Measurements from ENCODE around the gene MTREX. TPM values are rescaled to one million over a fixed set of nuclear protein-coding genes. Genes with fewer than 3 reads are reported as not detected.

Gene MTREX
- total and polyA plus RNA-seq, 2 of the 8 experiments (the other 6 are each of a cell fraction or from before 2014, with no cell fraction given), result 16.0 to 130 TPM

DNA sequence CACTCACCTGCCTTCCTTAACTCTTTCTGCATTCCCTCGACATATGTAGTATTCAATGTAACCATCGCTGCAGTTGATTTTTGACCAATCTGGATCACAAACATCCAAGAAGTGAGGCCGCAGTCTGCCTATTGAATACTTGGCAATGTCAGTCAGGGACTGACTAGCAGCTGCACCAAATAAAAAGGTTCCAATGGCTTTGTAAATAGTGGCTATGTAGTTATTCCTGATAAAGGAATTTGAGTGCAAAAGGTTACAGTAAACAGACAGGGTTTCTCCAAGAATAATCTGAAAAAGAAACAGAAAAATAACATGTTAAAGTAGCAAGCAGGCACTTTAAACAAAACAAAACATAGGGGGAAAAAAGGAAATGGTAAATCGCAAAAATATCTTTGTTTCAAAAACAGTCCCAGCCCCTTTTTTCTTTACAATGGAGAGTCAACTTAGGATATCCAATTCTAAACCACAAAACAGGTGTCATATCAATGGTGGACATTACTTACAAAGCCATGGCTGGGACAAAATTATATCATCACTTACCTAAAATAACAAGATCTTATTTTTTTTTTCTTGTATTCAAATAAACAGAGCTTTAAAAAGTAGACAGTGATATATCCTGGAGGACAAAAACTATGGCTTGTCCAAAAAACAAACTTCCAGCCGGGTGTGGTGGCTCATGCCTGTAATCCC, 160.2 kb downstream of the MTREX start:
- Histone ChIP-seq H2BK120ac (replicated peaks; ENCODE audit: low read depth, low read length) (no peak overlapping the region), H3K18ac (ENCODE audit: extremely low read depth, low read length) (no peak overlapping the region), H3K79me1 (ENCODE audit: low read depth, low read length) (peaks cover 2% of the 10 kb centered on the region; the same call in 1 of the 2 replicates), H4K20me1 (replicated peaks in 1 of 2; ENCODE audit: control insufficient read depth in 1 of 2, insufficient read depth in 2 of 2, low read length in 2 of 2) (peaks cover 0 to 1% of the 10 kb centered on the region in 2 experiments), H3K27me3 (replicated peaks in 1 of 4; ENCODE audit: control insufficient read depth in 3 of 4, extremely low read depth in 1 of 4, insufficient read depth in 3 of 4, low read length in 3 of 4) (no peaks in the 10 kb centered on the region), H3K56ac (replicated peaks; ENCODE audit: insufficient read length, low read depth, low read length) (no peak overlapping the region), H2BK15ac (ENCODE audit: low read length) (no peak overlapping the region), H3K23ac (ENCODE audit: insufficient read length) (no peak overlapping the region), H3K27ac (ENCODE audit: low read depth, low read length) (no peak overlapping the region), H4K5ac (ENCODE audit: insufficient read length, low read depth, low read length) (no peak overlapping the region), H3K4ac (replicated peaks; ENCODE audit: insufficient read length, low read depth, low read length) (no peak overlapping the region), H3K23me2 (ENCODE audit: low read depth, low read length) (no peaks in the 10 kb centered on the region), H3K4me3 (ENCODE audit: extremely low read depth in 1 of 4, insufficient read depth in 2 of 4, low read depth in 3 of 4, low read length in 4 of 4) (no peak overlapping the region), H2BK12ac (ENCODE audit: low read depth, low read length) (no peak overlapping the region), H2BK5ac (ENCODE audit: low read depth, low read length) (no peak overlapping the region), H4K8ac (ENCODE audit: extremely low read depth, insufficient read depth, low read length) (no peak overlapping the region), H3K36me3 (ENCODE audit: control insufficient read depth in 2 of 4, insufficient read depth in 4 of 4, low read length in 3 of 4) (peaks cover 6 to 32% (median 12%) of the 10 kb centered on the region in 4 experiments; a peak in 5 of 8 replicates), H3K79me2 (ENCODE audit: control insufficient read depth in 1 of 2, insufficient read depth in 2 of 2, low read length in 2 of 2) (peaks cover 0 to 50% of the 10 kb centered on the region in 2 experiments; a peak in 2 of 4 replicates), H4K91ac (replicated peaks; ENCODE audit: insufficient read length, low read length) (no peak overlapping the region), H2AFZ (ENCODE audit: low read length) (no peak overlapping the region), H3K9me3 (ENCODE audit: insufficient read depth in 2 of 2, low read depth in 1 of 2, low read length in 1 of 2) (no peaks in the 10 kb centered on the region), H3K4me1 (replicated peaks in 1 of 4; ENCODE audit: control insufficient read depth in 3 of 4, insufficient read depth in 4 of 4, low read length in 3 of 4) (peaks cover 0 to 3% (median 0%) of the 10 kb centered on the region in 4 experiments; a peak in 3 of 7 replicates), H3K14ac (ENCODE audit: insufficient read length) (no peak overlapping the region), H2BK20ac (ENCODE audit: low read length) (no peak overlapping the region), H3K9ac (replicated peaks in 1 of 4; ENCODE audit: extremely low read depth in 1 of 4, low read depth in 3 of 4, low read length in 3 of 4) (no peak overlapping the region), H2AK5ac (ENCODE audit: low read depth, low read length) (no peak overlapping the region), H3K4me2 (ENCODE audit: insufficient read depth in 1 of 2, low read depth in 2 of 2, low read length in 2 of 2) (no peak overlapping the region)
- DNase-seq (ENCODE audit: low read depth in 1 of 2, low spot score in 2 of 2) (no peak), FAIRE-seq (no peak)
- ChIA-PET CTCF (ENCODE audit: partially characterized antibody) (no interaction called here), POLR2A (ENCODE audit: partially characterized antibody) (no interaction called here)
- TF ChIP-seq SP2 (IDR thresholded peaks at IDR 0.05; ENCODE audit: low read length), result no peak
- TF ChIP-seq TAF7 (optimal IDR thresholded peaks at IDR 0.05; ENCODE audit: borderline replicate concordance, low read depth, low read length), result no peak
- TF ChIP-seq SP1 (IDR thresholded peaks at IDR 0.05; ENCODE audit: low read depth, low read length), result no peak
- TF ChIP-seq JUND (IDR thresholded peaks at IDR 0.05; ENCODE audit: low read length), result no peak
- 94% methylated on average over 5 of the region's 5 CpGs; no CpG with 5 or more reads in 1 of the 2 experiments for WGBS, 2 experiments (ENCODE audit: extremely low coverage in 1 of 2, insufficient coverage in 1 of 2, insufficient read length in 1 of 2, insufficient replicate concordance in 2 of 2, low coverage in 1 of 2, low lambda C conversion rate in 2 of 2, missing lambda C conversion rate in 1 of 2)
